HG03571 (cell line): ENCODE results near the gene BBS1.
"Not testable (repeated sequence)": the region's sequence is repeated elsewhere in the genome, so short reads cannot be mapped to it uniquely, and the experiment has no call there.

Experiments
- ATAC-seq: cut with Tn5 transposase; IDR thresholded peaks from one replicate; pipeline ENCODE4 v1.9.1; 2021; ENCODE audit not compliant: unreplicated experiment

Gene BBS1

GRCh38 chr11:66523611-66524010 is 13.2 kb downstream of the BBS1 start:
- no peak for ATAC-seq

- ATAC-seq = no peak
Measured at GRCh38 chr11:66524304-66525040, 14.0 kb downstream of the BBS1 start.

DNA sequence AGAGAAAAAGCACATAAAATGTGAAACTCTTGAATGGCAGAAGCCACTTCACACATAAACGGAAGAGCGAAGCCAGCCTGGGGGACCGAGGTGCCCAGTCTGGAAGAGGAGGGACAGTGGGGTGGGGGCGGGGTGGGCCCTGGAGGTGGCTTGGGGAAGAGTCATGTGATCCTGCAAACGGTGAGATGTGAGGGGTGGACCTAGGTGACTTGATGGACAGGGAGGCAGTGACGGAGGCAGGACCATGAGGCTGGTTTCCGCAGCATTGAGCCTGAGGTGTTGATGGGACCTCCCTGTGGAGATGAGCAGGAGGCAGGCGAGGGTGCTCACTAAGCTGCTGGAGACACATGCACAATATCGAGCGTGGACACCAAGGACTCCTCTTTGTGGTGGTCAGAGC is 18.6 kb downstream of the BBS1 start:
- ATAC-seq = no peak

GRCh38 chr11:66529655-66530054 is 19.2 kb downstream of the BBS1 start:
- no peak for ATAC-seq

- no peak for ATAC-seq
Measured at GRCh38 chr11:66530927-66531709, 20.7 kb downstream of the BBS1 start.

DNA sequence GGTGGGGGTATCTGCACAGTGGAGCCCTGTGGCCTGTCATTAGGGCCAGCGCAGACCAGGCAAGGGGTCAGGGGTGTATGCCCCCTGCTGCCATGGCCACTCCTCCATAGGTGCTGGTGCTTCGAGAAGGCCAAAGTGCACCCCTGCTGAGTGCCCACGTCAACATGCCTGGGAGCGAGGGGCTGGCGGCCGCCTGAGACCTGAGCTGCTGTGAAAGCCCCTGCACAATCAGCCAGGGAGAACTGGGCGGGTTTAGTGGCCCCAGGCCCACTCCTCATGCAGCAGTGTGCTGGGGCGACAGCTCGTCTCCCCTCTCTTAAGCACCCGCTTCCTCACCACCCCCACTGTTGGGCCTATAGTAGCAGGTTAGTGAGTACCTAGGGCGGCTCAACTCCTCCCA is 21.4 kb downstream of the BBS1 start:
- ATAC-seq = no peak

DNA sequence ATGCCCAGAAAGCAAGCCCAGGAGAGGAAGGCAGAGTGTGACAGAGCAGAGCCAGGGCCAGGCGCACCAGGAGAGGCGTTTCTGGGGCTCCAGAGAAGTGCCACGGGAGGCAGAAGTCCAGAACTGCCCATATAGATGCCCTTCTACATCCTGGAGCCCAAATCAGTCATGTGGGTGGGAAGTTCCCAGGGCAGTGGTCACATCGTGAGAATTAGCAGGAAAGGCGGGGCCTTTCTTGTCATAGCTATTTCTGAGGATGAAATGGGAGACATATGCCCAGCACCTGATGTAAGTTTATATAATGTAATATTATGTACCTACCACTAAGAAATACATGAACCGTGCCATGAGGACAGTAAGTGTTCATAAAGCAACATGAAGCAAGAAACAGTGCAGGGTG is 22.3 kb downstream of the BBS1 start:
- no peak for ATAC-seq

GRCh38 chr11:66539170-66539869 is 28.9 kb downstream of the BBS1 start:
- ATAC-seq = no peak

DNA sequence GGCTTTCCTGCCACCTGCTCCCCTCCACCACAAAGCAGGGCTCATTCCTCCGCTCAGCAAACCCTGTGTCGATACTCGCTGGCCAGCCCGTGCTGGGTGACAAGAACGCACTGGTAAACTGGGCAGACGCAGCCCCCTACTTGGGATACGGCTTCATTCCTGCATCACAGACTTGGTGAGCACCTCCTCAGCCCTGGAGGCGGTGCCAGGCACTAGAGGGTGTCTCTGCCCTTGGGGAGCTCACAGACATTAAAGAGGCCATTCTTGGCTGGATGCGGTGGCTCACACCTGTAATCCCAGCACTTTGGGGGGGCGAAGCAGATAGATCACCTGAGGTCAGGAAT is 29.4 kb downstream of the BBS1 start:
- ATAC-seq = no peak

DNA sequence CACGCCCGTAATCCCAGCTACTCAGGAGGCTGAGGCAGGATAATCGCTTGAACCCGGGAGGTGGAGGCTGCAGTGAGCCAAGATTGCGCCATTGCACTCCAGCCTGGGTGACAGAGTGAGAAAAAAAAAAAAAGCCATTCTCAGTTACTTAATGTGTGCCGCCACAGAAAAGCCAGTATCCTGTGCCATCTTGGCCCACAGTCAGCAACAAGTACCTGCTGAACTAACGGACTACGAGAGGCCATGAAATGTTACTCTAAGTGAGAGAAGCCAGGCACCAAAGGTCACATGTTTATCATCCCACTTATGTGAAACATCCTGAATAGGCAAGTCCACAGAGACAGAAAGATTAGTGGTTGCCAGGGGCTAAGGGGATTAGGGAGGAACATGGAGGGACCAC is 30.2 kb downstream of the BBS1 start:
- not testable (repeated sequence) for ATAC-seq

- ATAC-seq = no peak
Measured at GRCh38 chr11:66541892-66542291, 31.5 kb downstream of the BBS1 start.

GRCh38 chr11:66542362-66542761 is 31.9 kb downstream of the BBS1 start:
- no peak for ATAC-seq

GRCh38 chr11:66543263-66544107 is 33.0 kb downstream of the BBS1 start:
- ATAC-seq = no peak

- not testable (repeated sequence) for ATAC-seq
Measured at GRCh38 chr11:66544952-66545351, 34.5 kb downstream of the BBS1 start.

GRCh38 chr11:66545701-66546367 is 35.4 kb downstream of the BBS1 start, which contains the start of gene ZDHHC24:
Gene ZDHHC24, minus strand, starts transcription at chr11:66546048. Its CDS starts 45 bp downstream, at chr11:66546003.
- peak; percentile 82 for ATAC-seq

DNA sequence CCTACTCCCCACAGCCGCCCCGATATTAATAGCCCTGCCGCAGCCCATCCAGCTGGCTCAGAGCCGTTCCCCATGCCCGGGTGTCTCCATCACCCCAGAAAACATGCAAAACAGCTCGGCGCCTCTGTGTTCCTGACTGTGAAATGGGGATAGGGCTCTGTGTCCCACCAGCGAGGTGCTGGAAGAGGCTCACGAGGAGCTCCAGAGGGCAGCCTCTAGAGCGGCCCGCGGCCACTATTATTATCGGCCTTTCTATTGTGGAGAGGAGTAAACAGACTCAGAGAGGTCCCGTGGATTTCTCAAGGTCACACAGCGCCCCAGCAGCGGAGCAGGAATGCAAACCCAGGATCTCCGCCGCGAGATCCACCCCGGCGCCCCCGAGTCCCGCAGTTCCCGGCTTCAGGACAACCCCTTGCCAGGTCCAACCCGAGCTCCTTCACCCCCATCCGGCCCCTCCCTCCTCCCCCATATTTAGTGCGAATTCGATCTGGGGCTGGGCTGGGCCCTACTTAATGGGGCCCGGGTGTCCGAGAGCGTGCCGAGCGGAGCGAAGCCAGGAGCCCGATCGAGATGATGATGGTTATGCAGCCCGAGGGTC is 36.0 kb downstream of the BBS1 start, which contains the start of gene ACTN3:
TSS of gene ACTN3 (plus strand) at position 536 of the 598 bp plus-strand sequence. CDS start at position 571, 35 bp downstream.
- no peak for ATAC-seq

DNA sequence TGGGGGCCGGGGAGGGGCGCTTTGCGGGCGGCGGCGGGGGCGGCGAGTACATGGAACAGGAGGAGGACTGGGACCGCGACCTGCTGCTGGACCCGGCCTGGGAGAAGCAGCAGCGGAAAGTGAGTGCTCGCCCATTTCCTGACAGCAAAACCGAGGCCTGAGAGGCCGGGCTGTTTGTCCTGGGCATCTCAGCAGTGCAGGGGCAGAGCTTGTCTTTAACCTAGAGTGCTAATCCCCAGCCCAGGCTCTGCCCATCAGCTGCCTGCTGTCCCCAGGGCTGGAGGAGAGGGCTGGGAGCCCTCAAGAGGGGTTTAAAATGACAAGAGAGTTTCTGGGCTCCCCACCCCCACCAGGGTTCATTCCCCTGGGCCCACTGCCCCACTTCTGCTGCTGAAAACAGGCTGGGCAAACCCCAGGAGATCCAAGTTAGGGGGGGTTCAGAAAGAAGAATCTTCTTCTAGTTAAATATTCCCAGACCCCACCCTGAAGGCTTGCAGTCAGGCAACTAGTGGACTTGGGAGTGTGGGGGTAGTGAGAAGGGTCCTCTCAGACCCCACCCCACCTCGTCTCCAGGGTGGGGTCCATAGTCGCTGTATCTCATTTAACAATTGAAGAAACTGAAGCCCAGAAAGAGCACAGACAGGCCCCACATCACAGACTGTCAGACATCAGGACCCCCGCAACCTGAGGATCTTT is 36.7 kb downstream of the BBS1 start:
- no peak for ATAC-seq

DNA sequence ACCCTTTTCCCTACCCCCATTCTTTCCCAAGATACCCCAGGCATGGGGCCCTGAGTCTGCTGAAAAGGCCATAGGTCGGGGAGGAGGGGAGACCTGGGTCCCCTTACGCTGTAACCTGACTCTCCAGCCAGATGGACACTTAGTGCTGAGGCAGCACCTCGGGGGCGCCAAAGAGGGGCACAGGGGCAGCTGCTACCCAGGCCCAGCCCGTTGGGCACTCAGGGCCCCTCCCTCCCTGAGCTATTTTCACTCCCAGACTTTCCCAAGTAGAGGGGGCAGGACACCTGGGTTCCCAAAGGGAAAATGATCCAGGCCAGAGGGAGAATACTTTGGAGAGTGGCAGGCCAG is 37.2 kb downstream of the BBS1 start:
- no peak for ATAC-seq

GRCh38 chr11:66548041-66548440 is 37.6 kb downstream of the BBS1 start:
- ATAC-seq = no peak
